Measurements from ENCODE around the gene MGAT3. TPM values are rescaled to one million over a fixed set of nuclear protein-coding genes. Genes with fewer than 3 reads are reported as not detected.
"Not testable (repeated sequence)": the region's sequence is repeated elsewhere in the genome, so short reads cannot be mapped to it uniquely, and the experiment has no call there.

The MGAT3 gene
- polyA plus RNA-seq, 2 donors = 0.28 to 0.36 TPM

GRCh38 chr22:39522091-39522490 lies 65.3 kb downstream of the MGAT3 start:
- not testable (repeated sequence) for H3K9me3 ChIP-seq (ENCODE audit: control insufficient read depth in 2 of 2, insufficient read depth in 1 of 2, low read depth in 1 of 2, low read length in 1 of 2); H3K27me3 ChIP-seq (ENCODE audit: control insufficient read depth in 1 of 2, insufficient read depth in 2 of 2, low read length in 2 of 2)
- 6 to 17% methylated on average over 4 to 5 of the region's 5 CpGs for WGBS, 2 donors
- Histone ChIP-seq H3K36me3 (ENCODE audit: control insufficient read depth in 2 of 2, insufficient read depth in 2 of 2, low read length in 1 of 2) (peaks cover 8 to 40% of the 10 kb centered on the region in 2 donors), H3K27ac (ENCODE audit: low read depth in 2 of 2, low read length in 1 of 2) (peak overlapping the region; percentile 99 to 100), H3K4me1 (ENCODE audit: control insufficient read depth in 2 of 2, insufficient read depth in 2 of 2, low read length in 1 of 2) (peaks cover 3 to 12% of the 10 kb centered on the region in 2 donors), H3K4me3 (ENCODE audit: low read depth in 1 of 2, low read length in 2 of 2) (peak overlapping the region; percentile 98 to 100)

GRCh38 chr22:39522567-39523300 lies 65.9 kb downstream of the MGAT3 start:
- peaks cover 8 to 36% of the 10 kb centered on the region in 2 donors for H3K36me3 ChIP-seq (ENCODE audit: control insufficient read depth in 2 of 2, insufficient read depth in 2 of 2, low read length in 1 of 2)
- peaks cover 7 to 16% of the 10 kb centered on the region in 2 donors for H3K4me1 ChIP-seq (ENCODE audit: control insufficient read depth in 2 of 2, insufficient read depth in 2 of 2, low read length in 1 of 2)
- peak overlapping the region; percentile 98 to 100 for H3K4me3 ChIP-seq (ENCODE audit: low read depth in 1 of 2, low read length in 2 of 2)
- peak overlapping the region; percentile 77 to 89 for H3K27ac ChIP-seq (ENCODE audit: low read depth in 2 of 2, low read length in 1 of 2)
- WGBS, 2 donors = 7 to 9% methylated on average over 14 of the region's 14 CpGs
- H3K9me3 ChIP-seq (ENCODE audit: control insufficient read depth in 2 of 2, insufficient read depth in 1 of 2, low read depth in 1 of 2, low read length in 1 of 2) = no peaks in the 10 kb centered on the region
- no peaks in the 10 kb centered on the region for H3K27me3 ChIP-seq (ENCODE audit: control insufficient read depth in 1 of 2, insufficient read depth in 2 of 2, low read length in 2 of 2)

DNA sequence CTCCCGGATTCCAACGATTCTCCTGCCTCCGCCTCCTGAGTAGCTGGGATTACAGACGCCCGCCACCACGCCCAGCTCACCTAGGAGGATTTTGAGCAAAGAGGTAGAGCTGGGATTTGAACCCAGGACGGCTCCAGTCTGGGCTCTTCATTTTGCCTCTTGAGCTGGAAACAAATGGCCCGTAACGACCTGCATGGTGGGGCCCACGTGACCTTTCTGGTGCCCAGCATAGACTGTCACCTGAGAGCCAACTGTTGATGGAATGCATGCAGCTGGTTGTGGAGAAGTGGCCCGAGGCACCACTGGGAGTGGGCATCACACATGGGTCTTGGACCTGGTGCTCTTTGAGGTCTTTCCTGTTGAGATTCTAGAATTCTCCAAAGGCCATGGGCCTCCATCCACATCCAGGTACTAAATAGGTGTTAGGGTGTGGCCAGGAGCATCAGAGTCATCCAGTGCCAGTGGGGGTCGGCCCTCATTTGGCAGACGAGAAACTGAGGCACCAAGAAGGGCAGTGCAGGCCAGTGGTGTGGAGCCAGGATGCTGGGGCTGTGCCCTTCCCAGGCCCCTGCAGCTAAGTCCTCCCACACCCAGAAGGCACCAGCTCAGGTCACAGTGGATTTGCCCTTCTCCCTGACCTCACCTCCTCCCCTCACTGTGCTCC lies 67.4 kb downstream of the MGAT3 start:
- peaks cover 14 to 27% of the 10 kb centered on the region in 2 donors for H3K4me1 ChIP-seq (ENCODE audit: control insufficient read depth in 2 of 2, insufficient read depth in 2 of 2, low read length in 1 of 2)

GRCh38 chr22:39524753-39525657 lies 68.2 kb downstream of the MGAT3 start:
- H3K4me3 ChIP-seq (ENCODE audit: low read depth in 1 of 2, low read length in 2 of 2) = no peak overlapping the region
- 77 to 78% methylated on average over 10 of the region's 10 CpGs for WGBS, 2 donors
- peaks cover 14 to 32% of the 10 kb centered on the region in 2 donors for H3K4me1 ChIP-seq (ENCODE audit: control insufficient read depth in 2 of 2, insufficient read depth in 2 of 2, low read length in 1 of 2)
- no peaks in the 10 kb centered on the region for H3K9me3 ChIP-seq (ENCODE audit: control insufficient read depth in 2 of 2, insufficient read depth in 1 of 2, low read depth in 1 of 2, low read length in 1 of 2)
- H3K36me3 ChIP-seq (ENCODE audit: control insufficient read depth in 2 of 2, insufficient read depth in 2 of 2, low read length in 1 of 2) = peaks cover 8 to 43% of the 10 kb centered on the region in 2 donors
- H3K27me3 ChIP-seq (ENCODE audit: control insufficient read depth in 1 of 2, insufficient read depth in 2 of 2, low read length in 2 of 2) = no peaks in the 10 kb centered on the region
- peak overlapping the region in 1 of 2 donors; percentile 66 for H3K27ac ChIP-seq (ENCODE audit: low read depth in 2 of 2, low read length in 1 of 2)

More for the DNA sequence above, 67.4 kb downstream of the MGAT3 start:
- Histone ChIP-seq H3K27ac (ENCODE audit: low read depth in 2 of 2, low read length in 1 of 2) (peak overlapping the region in 1 of 2 donors; percentile 66), H3K27me3 (ENCODE audit: control insufficient read depth in 1 of 2, insufficient read depth in 2 of 2, low read length in 2 of 2) (no peaks in the 10 kb centered on the region), H3K36me3 (ENCODE audit: control insufficient read depth in 2 of 2, insufficient read depth in 2 of 2, low read length in 1 of 2) (peaks cover 8 to 38% of the 10 kb centered on the region in 2 donors), H3K9me3 (ENCODE audit: control insufficient read depth in 2 of 2, insufficient read depth in 1 of 2, low read depth in 1 of 2, low read length in 1 of 2) (no peaks in the 10 kb centered on the region), H3K4me3 (ENCODE audit: low read depth in 1 of 2, low read length in 2 of 2) (no peak overlapping the region)
- WGBS, 2 donors = 60 to 62% methylated on average over 13 of the region's 13 CpGs

DNA sequence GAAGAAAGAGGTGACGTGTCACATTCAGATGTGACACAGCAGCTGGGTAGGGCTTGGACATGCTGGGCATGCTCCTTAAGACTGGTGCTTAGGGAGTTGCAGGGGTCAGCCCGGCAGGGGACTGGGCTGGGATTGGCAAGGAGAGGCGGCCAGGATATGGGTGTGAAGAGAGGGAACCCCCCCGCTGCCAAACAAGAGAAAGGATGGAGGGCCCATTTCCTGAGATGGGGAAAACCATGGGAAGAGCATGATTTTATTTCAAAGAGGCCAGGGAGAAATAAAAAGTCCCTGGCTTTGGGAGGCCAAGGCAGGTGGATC lies 68.8 kb downstream of the MGAT3 start:
- Histone ChIP-seq H3K4me3 (ENCODE audit: low read depth in 1 of 2, low read length in 2 of 2) (no peak overlapping the region), H3K36me3 (ENCODE audit: control insufficient read depth in 2 of 2, insufficient read depth in 2 of 2, low read length in 1 of 2) (peaks cover 8 to 43% of the 10 kb centered on the region in 2 donors), H3K9me3 (ENCODE audit: control insufficient read depth in 2 of 2, insufficient read depth in 1 of 2, low read depth in 1 of 2, low read length in 1 of 2) (no peaks in the 10 kb centered on the region), H3K4me1 (ENCODE audit: control insufficient read depth in 2 of 2, insufficient read depth in 2 of 2, low read length in 1 of 2) (peaks cover 14 to 32% of the 10 kb centered on the region in 2 donors), H3K27ac (ENCODE audit: low read depth in 2 of 2, low read length in 1 of 2) (no peak overlapping the region), H3K27me3 (ENCODE audit: control insufficient read depth in 1 of 2, insufficient read depth in 2 of 2, low read length in 2 of 2) (no peaks in the 10 kb centered on the region)
- WGBS, 2 donors = 69 to 71% methylated on average over 4 of the region's 4 CpGs

DNA sequence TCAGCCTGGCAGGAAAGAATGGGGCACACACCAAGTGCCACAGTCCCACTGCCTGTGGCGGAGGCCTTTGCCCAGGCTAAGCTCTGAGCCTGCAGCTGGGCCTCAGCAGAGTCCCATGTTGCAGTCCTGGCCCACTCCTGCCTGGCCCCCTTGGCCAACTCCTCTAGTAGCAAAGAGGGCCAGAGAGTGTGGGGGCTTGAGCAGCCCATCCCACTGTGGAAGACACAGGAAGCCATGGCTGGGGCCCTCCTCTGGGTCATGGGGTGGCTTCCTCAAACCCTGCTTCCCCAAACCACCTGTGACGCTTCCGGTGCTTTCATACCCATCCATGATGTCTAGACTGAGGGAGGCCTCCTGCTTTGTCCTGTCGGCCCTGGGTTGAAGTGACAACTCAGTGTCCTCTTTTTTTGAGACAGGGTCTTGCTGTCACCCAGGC lies 69.9 kb downstream of the MGAT3 start:
- no peaks in the 10 kb centered on the region for H3K27me3 ChIP-seq (ENCODE audit: control insufficient read depth in 1 of 2, insufficient read depth in 2 of 2, low read length in 2 of 2)
- 62 to 66% methylated on average over 4 of the region's 4 CpGs for WGBS, 2 donors
- H3K27ac ChIP-seq (ENCODE audit: low read depth in 2 of 2, low read length in 1 of 2) = peak overlapping the region in 1 of 2 donors; percentile 36
- peaks cover 14 to 38% of the 10 kb centered on the region in 2 donors for H3K4me1 ChIP-seq (ENCODE audit: control insufficient read depth in 2 of 2, insufficient read depth in 2 of 2, low read length in 1 of 2)
- H3K36me3 ChIP-seq (ENCODE audit: control insufficient read depth in 2 of 2, insufficient read depth in 2 of 2, low read length in 1 of 2) = peaks cover 8 to 39% of the 10 kb centered on the region in 2 donors
- no peaks in the 10 kb centered on the region for H3K9me3 ChIP-seq (ENCODE audit: control insufficient read depth in 2 of 2, insufficient read depth in 1 of 2, low read depth in 1 of 2, low read length in 1 of 2)
- no peak overlapping the region for H3K4me3 ChIP-seq (ENCODE audit: low read depth in 1 of 2, low read length in 2 of 2)

DNA sequence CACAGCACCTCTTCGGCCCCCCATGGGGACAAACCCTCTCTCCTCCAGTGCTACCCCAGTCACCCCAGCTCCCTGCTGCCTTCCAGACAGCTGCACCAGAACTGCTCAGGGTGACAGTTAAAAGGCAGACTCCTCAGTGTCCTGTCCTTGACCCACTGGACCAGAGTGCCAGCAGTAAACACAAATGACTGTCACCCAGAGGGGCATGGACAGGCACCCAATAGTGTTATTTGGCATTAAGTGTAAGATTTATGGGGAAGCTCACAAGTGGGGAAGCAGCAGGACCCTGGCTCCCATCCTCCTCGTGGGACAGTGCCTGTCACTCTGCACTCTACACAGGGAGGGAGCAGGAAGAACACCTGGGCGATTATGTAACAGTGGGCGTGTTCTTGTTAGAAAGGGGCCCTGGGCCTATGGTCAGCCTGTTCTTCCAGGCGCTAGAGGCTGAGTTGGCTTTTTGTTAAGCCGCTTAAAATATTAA lies 70.7 kb downstream of the MGAT3 start:
- Histone ChIP-seq H3K4me1 (ENCODE audit: control insufficient read depth in 2 of 2, insufficient read depth in 2 of 2, low read length in 1 of 2) (peaks cover 14 to 38% of the 10 kb centered on the region in 2 donors), H3K36me3 (ENCODE audit: control insufficient read depth in 2 of 2, insufficient read depth in 2 of 2, low read length in 1 of 2) (peaks cover 8 to 35% of the 10 kb centered on the region in 2 donors), H3K27ac (ENCODE audit: low read depth in 2 of 2, low read length in 1 of 2) (peak overlapping the region in 1 of 2 donors; percentile 81), H3K9me3 (ENCODE audit: control insufficient read depth in 2 of 2, insufficient read depth in 1 of 2, low read depth in 1 of 2, low read length in 1 of 2) (no peaks in the 10 kb centered on the region), H3K27me3 (ENCODE audit: control insufficient read depth in 1 of 2, insufficient read depth in 2 of 2, low read length in 2 of 2) (no peaks in the 10 kb centered on the region), H3K4me3 (ENCODE audit: low read depth in 1 of 2, low read length in 2 of 2) (no peak overlapping the region)
- WGBS, 2 donors = 45 to 50% methylated on average over 6 of the region's 6 CpGs

DNA sequence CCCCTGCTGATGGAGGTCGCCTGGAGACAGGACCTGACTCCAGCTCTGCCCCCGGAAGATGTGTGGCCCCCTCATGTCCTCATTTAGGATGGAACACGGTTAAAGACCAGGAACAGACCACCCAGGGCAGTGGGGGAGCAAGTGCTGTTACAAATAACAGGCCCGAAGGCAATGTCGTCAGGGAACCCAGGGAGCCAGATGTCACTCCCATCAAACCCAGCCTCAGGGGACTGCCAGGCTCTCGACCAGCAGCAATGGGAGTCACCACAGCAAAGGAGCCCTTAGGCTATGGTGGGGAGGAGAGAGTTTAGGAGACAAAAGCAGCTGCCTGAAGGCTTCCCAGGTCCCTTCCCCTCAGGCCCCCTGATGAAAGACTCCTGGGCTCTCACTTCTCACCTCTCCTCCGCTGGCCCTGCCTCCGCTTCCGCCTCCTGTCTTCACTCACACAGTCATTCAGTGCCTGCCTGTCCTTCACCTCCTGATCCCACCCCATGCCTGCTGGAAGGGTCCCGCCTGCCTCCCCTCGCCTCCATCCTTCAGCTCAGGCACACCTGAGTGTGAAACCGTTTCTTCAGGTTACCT lies 71.4 kb downstream of the MGAT3 start:
- Histone ChIP-seq H3K27me3 (ENCODE audit: control insufficient read depth in 1 of 2, insufficient read depth in 2 of 2, low read length in 2 of 2) (no peaks in the 10 kb centered on the region), H3K4me3 (ENCODE audit: low read depth in 1 of 2, low read length in 2 of 2) (peak overlapping the region in 1 of 2 donors; percentile 8), H3K4me1 (ENCODE audit: control insufficient read depth in 2 of 2, insufficient read depth in 2 of 2, low read length in 1 of 2) (peaks cover 11 to 33% of the 10 kb centered on the region in 2 donors), H3K36me3 (ENCODE audit: control insufficient read depth in 2 of 2, insufficient read depth in 2 of 2, low read length in 1 of 2) (peaks cover 8 to 28% of the 10 kb centered on the region in 2 donors), H3K9me3 (ENCODE audit: control insufficient read depth in 2 of 2, insufficient read depth in 1 of 2, low read depth in 1 of 2, low read length in 1 of 2) (no peaks in the 10 kb centered on the region), H3K27ac (ENCODE audit: low read depth in 2 of 2, low read length in 1 of 2) (peak overlapping the region in 1 of 2 donors; percentile 81)
- 55 to 58% methylated on average over 12 of the region's 12 CpGs for WGBS, 2 donors

All from esophagus (tissue), 2 donors.